ENCODE measurements around the gene CTTNBP2NL.

Gene CTTNBP2NL

DNA sequence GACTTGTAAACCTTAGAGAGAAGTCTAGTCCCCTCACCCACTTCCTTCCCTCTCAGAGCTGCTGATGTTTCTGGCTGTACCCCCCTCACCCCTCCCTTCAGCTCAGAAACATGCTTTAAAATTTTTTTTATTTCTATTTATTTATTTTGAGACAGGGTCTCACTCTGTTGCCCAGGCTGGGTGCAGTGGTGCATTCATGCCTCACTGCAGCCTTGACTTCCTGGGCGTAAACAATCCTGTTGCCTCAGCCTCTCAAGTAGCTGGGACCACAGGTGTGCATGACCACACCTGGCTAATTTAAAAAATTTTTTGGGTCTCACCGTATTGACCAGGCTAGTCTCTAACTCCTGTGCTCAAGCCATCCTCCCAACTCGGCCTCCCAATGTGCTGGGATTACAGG lies 109.9 kb downstream of the CTTNBP2NL start:
- Histone ChIP-seq H3K36me3 (ENCODE audit: insufficient read depth, low read length) (no peaks in the 10 kb centered on the region), H3K27me3 (ENCODE audit: insufficient read depth, low read length, poor library complexity, severe bottlenecking) (peaks cover 4% of the 10 kb centered on the region), H4K20me1 (ENCODE audit: insufficient read depth, low read length, poor library complexity, severe bottlenecking) (no peaks in the 10 kb centered on the region), H3K4me2 (ENCODE audit: low read depth, low read length, poor library complexity, severe bottlenecking) (no peak overlapping the region), H3K4me1 (ENCODE audit: insufficient read depth, low read length, poor library complexity, severe bottlenecking) (peaks cover 4% of the 10 kb centered on the region), H3K79me2 (ENCODE audit: insufficient read depth, low read length) (no peaks in the 10 kb centered on the region), H3K9ac (ENCODE audit: low read depth, low read length, poor library complexity, severe bottlenecking) (no peak overlapping the region), H3K9me2 (replicated peaks; ENCODE audit: low read depth, low read length) (no peaks in the 10 kb centered on the region), H3K4me3 (ENCODE audit: low read length, poor library complexity, severe bottlenecking) (no peak overlapping the region), H3F3A (ENCODE audit: low read depth) (no peaks in the 10 kb centered on the region; the same call in 1 of the 2 replicates), H3K9me3 (ENCODE audit: insufficient read depth, low read depth, low read length) (no peaks in the 10 kb centered on the region), H2AFZ (ENCODE audit: low read length) (no peak overlapping the region)
- TF ChIP-seq CTCF (conservative IDR thresholded peaks at IDR 0.05; ENCODE audit: low read length) = no peak
- TF ChIP-seq EZH2phosphoT487 (IDR thresholded peaks at IDR 0.05; ENCODE audit: borderline replicate concordance) = no peak

GRCh38 chr1:112506306-112506705 lies 110.3 kb downstream of the CTTNBP2NL start:
- no peaks in the 10 kb centered on the region for H4K20me1 ChIP-seq (ENCODE audit: insufficient read depth, low read length, poor library complexity, severe bottlenecking)
- H3K36me3 ChIP-seq (ENCODE audit: insufficient read depth, low read length) = no peaks in the 10 kb centered on the region
- TF ChIP-seq EZH2phosphoT487 (IDR thresholded peaks at IDR 0.05; ENCODE audit: borderline replicate concordance) = no peak
- no peak for TF ChIP-seq CTCF (conservative IDR thresholded peaks at IDR 0.05; ENCODE audit: low read length)
- no peak overlapping the region for H3K4me3 ChIP-seq (ENCODE audit: low read length, poor library complexity, severe bottlenecking)
- H3K9me3 ChIP-seq (ENCODE audit: insufficient read depth, low read depth, low read length) = no peaks in the 10 kb centered on the region
- H3K9me2 ChIP-seq (replicated peaks; ENCODE audit: low read depth, low read length) = no peaks in the 10 kb centered on the region
- H3K4me1 ChIP-seq (ENCODE audit: insufficient read depth, low read length, poor library complexity, severe bottlenecking) = peaks cover 4% of the 10 kb centered on the region
- no peak overlapping the region for H2AFZ ChIP-seq (ENCODE audit: low read length)
- H3K4me2 ChIP-seq (ENCODE audit: low read depth, low read length, poor library complexity, severe bottlenecking) = no peak overlapping the region
- H3K79me2 ChIP-seq (ENCODE audit: insufficient read depth, low read length) = no peaks in the 10 kb centered on the region
- H3F3A ChIP-seq (ENCODE audit: low read depth) = no peaks in the 10 kb centered on the region; the same call in 1 of the 2 replicates
- H3K27me3 ChIP-seq (ENCODE audit: insufficient read depth, low read length, poor library complexity, severe bottlenecking) = peaks cover 4% of the 10 kb centered on the region
- H3K9ac ChIP-seq (ENCODE audit: low read depth, low read length, poor library complexity, severe bottlenecking) = no peak overlapping the region

- Histone ChIP-seq H2AFZ (ENCODE audit: low read length) (no peak overlapping the region), H3K4me1 (ENCODE audit: insufficient read depth, low read length, poor library complexity, severe bottlenecking) (peaks cover 4% of the 10 kb centered on the region), H3K79me2 (ENCODE audit: insufficient read depth, low read length) (no peaks in the 10 kb centered on the region), H3K27me3 (ENCODE audit: insufficient read depth, low read length, poor library complexity, severe bottlenecking) (peaks cover 4% of the 10 kb centered on the region), H4K20me1 (ENCODE audit: insufficient read depth, low read length, poor library complexity, severe bottlenecking) (no peaks in the 10 kb centered on the region), H3K4me2 (ENCODE audit: low read depth, low read length, poor library complexity, severe bottlenecking) (no peak overlapping the region), H3K36me3 (ENCODE audit: insufficient read depth, low read length) (no peaks in the 10 kb centered on the region), H3K9me3 (ENCODE audit: insufficient read depth, low read depth, low read length) (no peaks in the 10 kb centered on the region), H3K9me2 (replicated peaks; ENCODE audit: low read depth, low read length) (no peaks in the 10 kb centered on the region), H3K4me3 (ENCODE audit: low read length, poor library complexity, severe bottlenecking) (no peak overlapping the region), H3F3A (ENCODE audit: low read depth) (no peaks in the 10 kb centered on the region), H3K9ac (ENCODE audit: low read depth, low read length, poor library complexity, severe bottlenecking) (no peak overlapping the region)
- TF ChIP-seq CTCF (conservative IDR thresholded peaks at IDR 0.05; ENCODE audit: low read length) (no peak), EZH2phosphoT487 (IDR thresholded peaks at IDR 0.05; ENCODE audit: borderline replicate concordance) (no peak)
These were observed 110.7 kb downstream of the CTTNBP2NL start for GRCh38 chr1:112506731-112507130.
